HCT116 (cell line): ENCODE measurements around the gene SIPA1L3. TPM values are rescaled to one million over a fixed set of nuclear protein-coding genes. Genes with fewer than 3 reads are reported as not detected.

Experiments
- ATAC-seq: fragments of 200-7000 bp; cut with Tn5 transposase; 2 replicates; pipeline ENCODE4 v1.9.1; 2020; ENCODE audit warnings: mild to moderate bottlenecking, moderate library complexity
- BruUV-seq: library from RNA; stranded (reverse); fragments of 400-500 nt; replicated peaks from 2 replicates; lab custom pipeline; 2021; lab: Mats Ljungman, UMichigan
- CTCF ChIA-PET: fragments of 300-600 bp; sonication (Branson Sonifier 250); formaldehyde crosslinking; loops from one replicate; lab custom pipeline; 2021; ENCODE audit warnings: antibody characterized with exemption; lab: Charles Lee
- POLR2A ChIA-PET: fragments of 300-600, 350-600 bp; sonication (Branson Sonifier 250); formaldehyde crosslinking; loops from one replicate; lab custom pipeline; 2021; ENCODE audit warnings: antibody characterized with exemption; lab: Charles Lee
- RAD21 ChIA-PET, 2 experiments: fragments of 300-600 bp; sonication (Branson Sonifier 250); formaldehyde crosslinking; loops; one replicate each; lab custom pipeline; 2023; ENCODE audit warnings: low total read pairs in 2 of 2; ENCODE audit not compliant: uncharacterized antibody in 2 of 2, unreplicated experiment in 2 of 2, low non-redundant PET in 1 of 2; lab: Charles Lee
- DNase-seq: peaks from one replicate; pipeline ENCODE4 v3.0.0-alpha.2; 2010; ENCODE audit warnings: low read depth, low spot score
- H2AFZ ChIP-seq: fragments of 200-600 bp; shearing (Covaris generic), sonication (generic); 2 replicates; pipeline ENCODE4 v1.6.1; 2017; ENCODE audit warnings: low read depth, mixed run types, mixed read lengths, antibody characterized with exemption, low read length; ENCODE audit not compliant: poor library complexity, severe bottlenecking
- H3K27ac ChIP-seq: 2 replicates; pipeline ENCODE4 v1.5.1; 2012; ENCODE audit warnings: low read depth, low read length
- H3K27me3 ChIP-seq: fragments of 200-600 bp; sonication (generic); 2 replicates; pipeline ENCODE4 v1.6.1; 2016; ENCODE audit warnings: mixed run types, low read length, mixed read lengths; ENCODE audit not compliant: insufficient read depth
- H3K36me3 ChIP-seq, 2 experiments: fragments of 200-500 bp in 1 of 2; fragments of 200-600 bp in 1 of 2; sonication (Bioruptor generic) in 1 of 2; sonication (generic) in 1 of 2; 2 replicates each; pipeline versions ENCODE4 v1.5.1 to v1.6.1; 2014 to 2016; ENCODE audit warnings: low read length in 2 of 2, inconsistent platforms in 1 of 2, mixed read lengths in 1 of 2, mixed run types in 1 of 2; ENCODE audit not compliant: insufficient read depth in 2 of 2, control insufficient read depth in 1 of 2
- H3K4me1 ChIP-seq, 2 experiments: fragments of 200-600 bp in 1 of 2; sonication (generic) in 1 of 2; 2 replicates each; pipeline versions ENCODE4 v1.5.1 to v1.6.1; 2012 to 2017; ENCODE audit warnings: low read length in 2 of 2, inconsistent platforms in 1 of 2, mild to moderate bottlenecking in 1 of 2, mixed read lengths in 1 of 2, mixed run types in 1 of 2, moderate library complexity in 1 of 2; ENCODE audit not compliant: insufficient read depth in 2 of 2, control insufficient read depth in 1 of 2
- H3K4me2 ChIP-seq: fragments of 200-600 bp; sonication (generic); 2 replicates; pipeline ENCODE4 v1.6.1; 2017; ENCODE audit warnings: mixed run types, low read length, mixed read lengths
- H3K4me3 ChIP-seq, 2 experiments: fragments of 200-600 bp in 1 of 2; sonication (generic) in 1 of 2; replicated peaks in 1 of 2; 2 replicates each; pipeline ENCODE4 v1.5.1; 2011 to 2016; ENCODE audit warnings: low read length in 2 of 2, control low read depth in 1 of 2, low read depth in 1 of 2, mild to moderate bottlenecking in 1 of 2, mixed read lengths in 1 of 2, mixed run types in 1 of 2
- H3K79me2 ChIP-seq: fragments of 200-600 bp; sonication (generic); 2 replicates; pipeline ENCODE4 v1.6.1; 2017; ENCODE audit warnings: mild to moderate bottlenecking, mixed run types, low read length, moderate library complexity, mixed read lengths; ENCODE audit not compliant: insufficient read depth
- H3K9ac ChIP-seq: fragments of 200-600 bp; sonication (generic); 2 replicates; pipeline ENCODE4 v1.6.1; 2016; ENCODE audit warnings: low read length, mixed read lengths
- H3K9me2 ChIP-seq: fragments of 200-600 bp; sonication (generic), shearing (Covaris generic); 2 replicates; pipeline ENCODE4 v1.6.1; 2017; ENCODE audit warnings: mixed run types, mild to moderate bottlenecking, moderate library complexity; ENCODE audit not compliant: insufficient read depth
- H3K9me3 ChIP-seq, 2 experiments: fragments of 200-500 bp in 1 of 2; fragments of 200-600 bp in 1 of 2; sonication (Bioruptor generic) in 1 of 2; sonication (generic) in 1 of 2; 2 replicates each; pipeline ENCODE4 v1.6.1; 2014 to 2017; ENCODE audit warnings: low read length in 2 of 2, mixed read lengths in 2 of 2, inconsistent platforms in 1 of 2, low read depth in 1 of 2, mild to moderate bottlenecking in 1 of 2, mixed run types in 1 of 2, moderate library complexity in 1 of 2; ENCODE audit not compliant: control insufficient read depth in 1 of 2, insufficient read depth in 1 of 2
- H4K20me1 ChIP-seq: fragments of 200-600 bp; sonication (generic), shearing (Covaris generic); 2 replicates; pipeline ENCODE4 v1.6.1; 2017; ENCODE audit warnings: mixed run types, mild to moderate bottlenecking, moderate library complexity; ENCODE audit not compliant: insufficient read depth
- CEBPB ChIP-seq: IDR thresholded peaks from 2 replicates; pipeline ENCODE4 v1.6.1; 2012; ENCODE audit warnings: low read depth
- EGR1 ChIP-seq: IDR thresholded peaks from 2 replicates; pipeline ENCODE4 v1.6.1; 2012; ENCODE audit warnings: low read depth
- ELF1 ChIP-seq: IDR thresholded peaks from 2 replicates; pipeline ENCODE4 v1.6.1; 2012; ENCODE audit warnings: low read depth, borderline replicate concordance
- POLR2A ChIP-seq: IDR thresholded peaks from 2 replicates; pipeline ENCODE4 v1.7.0; 2011; ENCODE audit warnings: borderline replicate concordance; ENCODE audit not compliant: insufficient read depth, insufficient read length; ENCODE audit errors: extremely low read depth
- POLR2AphosphoS5 ChIP-seq: IDR thresholded peaks from 2 replicates; pipeline ENCODE4 v1.6.1; 2011; ENCODE audit warnings: mild to moderate bottlenecking, low read depth, low read length, moderate library complexity
- SIN3A ChIP-seq: IDR thresholded peaks from 2 replicates; pipeline ENCODE4 v1.6.1; 2012; ENCODE audit warnings: low read depth
- SP1 ChIP-seq: IDR thresholded peaks from 2 replicates; pipeline ENCODE4 v1.6.1; 2012; ENCODE audit warnings: low read depth
- ZFX ChIP-seq: fragments of 450-650 bp; IDR thresholded peaks from 2 replicates; pipeline ENCODE4 v1.6.1; 2017
- ZNF274 ChIP-seq: fragments of 200-500 bp; sonication (Bioruptor generic); IDR thresholded peaks from 2 replicates; pipeline ENCODE4 v1.6.1; 2014; ENCODE audit warnings: mild to moderate bottlenecking, low read depth, low read length, inconsistent platforms
- intact Hi-C: fragments of 100-400 bp; cut with micrococcal nuclease; formaldehyde crosslinking; loops from 2 replicates; pipeline ENCODE4 v1.10.0; 2022
- total RNA-seq: library from RNA; stranded (reverse); gene quantifications from one replicate; pipeline ENCODE4 v1.2.1, GENCODE V29; 2021; ENCODE audit not compliant: unreplicated experiment
- TF ChIP-seq, protein P1 (sequence below), 3 experiments: fragments of 200-600 bp in 1 of 3; sonication (generic) in 1 of 3; IDR thresholded peaks in 2 of 3; conservative IDR thresholded peaks in 1 of 3; 2 replicates each; pipeline ENCODE4 v1.5.1; 2012 to 2017; ENCODE audit warnings: low read depth in 2 of 3, low read length in 2 of 3, antibody characterized with exemption in 1 of 3, borderline replicate concordance in 1 of 3, control low read depth in 1 of 3, mild to moderate bottlenecking in 1 of 3, mixed read lengths in 1 of 3, mixed run types in 1 of 3, moderate library complexity in 1 of 3; ENCODE audit not compliant: insufficient read depth in 1 of 3

SIPA1L3 gene
- total RNA-seq, 1 experiment from 2014 or later = 41.8 TPM

DNA sequence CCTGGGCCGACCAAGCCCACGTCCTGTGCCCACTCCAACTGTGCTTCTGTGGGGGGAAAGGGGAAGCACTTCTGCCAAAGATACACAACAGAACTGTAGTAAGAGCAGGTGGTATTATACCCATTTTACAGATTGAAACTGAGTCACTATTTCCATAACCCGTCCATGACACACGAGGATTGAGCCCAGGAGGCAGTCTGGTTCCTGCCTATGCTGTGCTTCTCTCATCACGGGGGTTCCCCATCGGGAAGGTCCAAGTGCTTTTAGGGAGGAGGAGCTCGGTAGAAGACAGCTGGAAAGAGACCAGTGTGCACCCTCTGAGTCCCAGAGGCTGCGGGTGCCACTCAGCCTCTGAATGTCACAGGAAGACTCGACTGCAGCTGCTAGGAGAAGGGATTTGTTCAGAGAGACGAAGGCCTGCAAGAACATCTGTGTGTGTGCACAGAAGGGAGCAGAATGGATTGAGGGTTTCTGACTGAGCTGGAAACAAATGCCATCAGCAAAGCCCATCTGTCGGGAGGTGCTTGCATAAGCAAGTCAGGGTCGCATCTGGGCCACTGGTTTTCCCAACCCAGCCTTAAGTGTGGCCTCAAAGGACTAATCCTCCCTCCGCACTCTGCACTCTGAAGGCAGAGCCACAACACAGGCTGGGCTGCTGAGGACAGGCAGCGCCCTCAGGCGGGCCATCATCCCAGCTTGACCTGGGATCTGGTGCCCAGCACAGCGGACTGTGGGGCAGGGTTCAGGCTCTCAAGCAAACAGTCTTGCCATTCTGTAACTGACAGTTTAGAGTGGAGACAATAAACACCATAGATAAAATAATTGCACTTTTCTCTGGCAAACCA, 167.1 kb downstream of the SIPA1L3 start:
- Histone ChIP-seq H2AFZ (no peak overlapping the region), H3K9me2 (no peaks in the 10 kb centered on the region), H3K27ac (no peak overlapping the region), H3K36me3 (no peaks in the 10 kb centered on the region; a peak in 1 of 4 replicates), H3K4me3 (no peak overlapping the region), H3K4me1 (peaks cover 0 to 12% of the 10 kb centered on the region in 2 experiments; a peak in 2 of 4 replicates), H4K20me1 (no peaks in the 10 kb centered on the region), H3K79me2 (0 out of 2 replicates have a peak, but pooled peaks cover 2% of the 10 kb centered on the region), H3K4me2 (no peak overlapping the region), H3K27me3 (no peaks in the 10 kb centered on the region)
- intact Hi-C loops = no loop called here
- DNase-seq = no peak
- ChIA-PET POLR2A (no interaction called here), RAD21 (no interaction called here)
- BruUV-seq = no TSS peak
- TF ChIP-seq ZFX (no peak), POLR2A (no peak), SP1 (no peak), EGR1 (no peak)
- TF ChIP-seq, protein P1, sequence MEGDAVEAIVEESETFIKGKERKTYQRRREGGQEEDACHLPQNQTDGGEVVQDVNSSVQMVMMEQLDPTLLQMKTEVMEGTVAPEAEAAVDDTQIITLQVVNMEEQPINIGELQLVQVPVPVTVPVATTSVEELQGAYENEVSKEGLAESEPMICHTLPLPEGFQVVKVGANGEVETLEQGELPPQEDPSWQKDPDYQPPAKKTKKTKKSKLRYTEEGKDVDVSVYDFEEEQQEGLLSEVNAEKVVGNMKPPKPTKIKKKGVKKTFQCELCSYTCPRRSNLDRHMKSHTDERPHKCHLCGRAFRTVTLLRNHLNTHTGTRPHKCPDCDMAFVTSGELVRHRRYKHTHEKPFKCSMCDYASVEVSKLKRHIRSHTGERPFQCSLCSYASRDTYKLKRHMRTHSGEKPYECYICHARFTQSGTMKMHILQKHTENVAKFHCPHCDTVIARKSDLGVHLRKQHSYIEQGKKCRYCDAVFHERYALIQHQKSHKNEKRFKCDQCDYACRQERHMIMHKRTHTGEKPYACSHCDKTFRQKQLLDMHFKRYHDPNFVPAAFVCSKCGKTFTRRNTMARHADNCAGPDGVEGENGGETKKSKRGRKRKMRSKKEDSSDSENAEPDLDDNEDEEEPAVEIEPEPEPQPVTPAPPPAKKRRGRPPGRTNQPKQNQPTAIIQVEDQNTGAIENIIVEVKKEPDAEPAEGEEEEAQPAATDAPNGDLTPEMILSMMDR (IDR thresholded peaks at IDR 0.05 in 2 of 3, conservative IDR thresholded peaks at IDR 0.05 in 1 of 3; ENCODE audit: borderline replicate concordance in 1 of 3, insufficient read depth in 1 of 3, low read depth in 2 of 3, low read length in 2 of 3) = no peak
- TF ChIP-seq, all 23 proteins: peak for 0
- no peak for ATAC-seq
- CTCF ChIA-PET = no interaction called here
- no peak overlapping the region for H3K9ac ChIP-seq
- H3K9me3 ChIP-seq = no peaks in the 10 kb centered on the region

DNA sequence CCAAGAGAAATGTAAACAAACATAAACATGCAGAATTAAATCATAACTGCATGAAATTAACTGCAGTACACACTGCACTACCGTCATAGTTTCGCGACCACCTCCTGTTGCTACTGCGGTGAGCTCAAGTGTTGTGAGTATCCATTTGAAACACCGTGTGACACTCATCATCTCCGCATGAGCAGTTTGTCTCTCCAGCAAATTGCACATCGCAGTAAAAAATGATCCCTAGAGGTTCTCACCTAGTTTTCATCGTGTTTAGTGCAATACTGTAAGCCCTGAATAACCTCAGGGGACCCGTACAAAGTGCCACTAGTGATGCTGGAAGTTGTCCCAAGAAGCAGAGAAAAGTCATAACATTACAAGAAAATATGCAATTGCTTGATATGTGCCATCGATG, 169.3 kb downstream of the SIPA1L3 start:
- Histone ChIP-seq H3K27ac (no peak overlapping the region), H3K4me3 (no peak overlapping the region), H3K9me3 (no peaks in the 10 kb centered on the region), H2AFZ (no peak overlapping the region), H4K20me1 (no peaks in the 10 kb centered on the region), H3K4me1 (peaks cover 0 to 9% of the 10 kb centered on the region in 2 experiments; a peak in 2 of 4 replicates), H3K4me2 (no peak overlapping the region), H3K79me2 (0 out of 2 replicates have a peak, but pooled peaks cover 2% of the 10 kb centered on the region), H3K27me3 (no peaks in the 10 kb centered on the region)
- CTCF ChIA-PET = no interaction called here
- intact Hi-C loops = no loop called here
- RAD21 ChIA-PET = no interaction called here
- no peak for ATAC-seq
- TF ChIP-seq ELF1 (no peak), ZNF274 (no peak), ZFX (no peak), SIN3A (no peak), CEBPB (no peak), POLR2AphosphoS5 (no peak)
- TF ChIP-seq, all 23 proteins: peak for 0
- H3K9me2 ChIP-seq = no peaks in the 10 kb centered on the region
- DNase-seq = no peak
- no TSS peak for BruUV-seq
- no peak overlapping the region for H3K9ac ChIP-seq
- POLR2A ChIA-PET = no interaction called here
- no peaks in the 10 kb centered on the region; a peak in 1 of 4 replicates for H3K36me3 ChIP-seq
